ENCODE measurements around the gene AGBL4.

GRCh38 chr1:49864581-49864980 lies 159.2 kb downstream of the AGBL4 start:
- no peak for TF ChIP-seq CTCF (IDR thresholded peaks at IDR 0.05)
- no peak for TF ChIP-seq ZFX (IDR thresholded peaks at IDR 0.05; ENCODE audit: borderline replicate concordance)

Data from 22Rv1 (cell line).